Body of pancreas (tissue), 4 donors: Measurements from ENCODE around the gene PPDPF. TPM values are rescaled to one million over a fixed set of nuclear protein-coding genes. Genes with fewer than 3 reads are reported as not detected.

ENCODE experiments used
- ATAC-seq: fragments of 150-250 bp; one replicate; pipeline ENCODE4 v1.9.1; 2016
- DNase-seq, 4 donors: peaks; one replicate each; pipeline ENCODE4 v3.0.0-alpha.2; 2019
- H3K27ac ChIP-seq, 4 donors: fragments of 200-600 bp; sonication (generic); 1 replicate in 3 of 4; 2 replicates in 1 of 4; pipeline versions ENCODE4 v1.5.1 to v1.6.1; 2016 to 2019; ENCODE audit warnings: mild to moderate bottlenecking in 1 of 4, mixed read lengths in 1 of 4, moderate library complexity in 1 of 4
- H3K27me3 ChIP-seq, 2 donors: fragments of 200-600 bp; sonication (generic); one replicate each; pipeline ENCODE4 v1.6.0; 2016; ENCODE audit warnings: mild to moderate bottlenecking in 1 of 2
- H3K36me3 ChIP-seq, 2 donors: fragments of 200-600 bp; sonication (generic); replicated peaks in 1 of 2; 2 replicates each; pipeline ENCODE4 v1.5.1; 2016; ENCODE audit warnings: low read depth in 2 of 2; ENCODE audit not compliant: insufficient read depth in 1 of 2
- H3K4me1 ChIP-seq: fragments of 200-600 bp; sonication (generic); one replicate; pipeline ENCODE4 v1.6.0; 2016
- H3K4me3 ChIP-seq, 2 donors: fragments of 200-600 bp; sonication (generic); 1 replicate in 1 of 2; 2 replicates in 1 of 2; pipeline ENCODE4 v1.5.1; 2016 to 2019
- H3K9me3 ChIP-seq, 3 donors: fragments of 200-600 bp; sonication (generic); 1 replicate in 2 of 3; 2 replicates in 1 of 3; pipeline ENCODE4 v1.5.1; 2016
- CTCF ChIP-seq, 7 experiments: fragments of 450-650 bp in 4 of 7; fragments of 200-600 bp in 3 of 7; sonication (generic) in 3 of 7; IDR thresholded peaks; one replicate each; pipeline ENCODE4 v1.5.1; 2016 to 2019; ENCODE audit warnings: antibody characterized with exemption in 7 of 7
- POLR2A ChIP-seq, 3 donors: fragments of 450-650 bp; IDR thresholded peaks; one replicate each; pipeline ENCODE4 v1.6.1; 2016; ENCODE audit warnings: antibody characterized with exemption in 3 of 3, mild to moderate bottlenecking in 2 of 3
- WGBS, 2 donors: methylation state at CpG; one replicate each; pipeline ENCODE4 v1.1.5; 2017; 5-methylcytosine and 5-hydroxymethylcytosine counted together
- intact Hi-C: fragments of 100-400 bp; cut with DNase I; formaldehyde crosslinking; loops from one replicate; pipeline ENCODE4 v1.15.1; 2023
- total RNA-seq, 2 donors: library from RNA; depleted of rRNA; stranded (reverse); fragments of >200 nt; gene quantifications; one replicate each; pipeline ENCODE4 v1.1.0, GENCODE V29; 2016

PPDPF gene
- total RNA-seq, 2 donors from 2014 or later = 69.9 to 106 TPM

- intact Hi-C loops = loop anchor here (10.0 kb wide), 1 partner anchor 417 kb away; the partner anchor contains the start of gene ZNF512B
- DNase-seq (no peak), ATAC-seq (no peak)
- Histone ChIP-seq H3K27me3 (peaks cover 0 to 4% of the 10 kb centered on the region in 2 donors), H3K9me3 (no peaks in the 10 kb centered on the region), H3K4me1 (no peaks in the 10 kb centered on the region), H3K36me3 (no peaks in the 10 kb centered on the region), H3K27ac (no peak within 1 kb of the TSS), H3K4me3 (no peak within 1 kb of the TSS)
- TF ChIP-seq POLR2A (IDR thresholded peaks at IDR 0.05) (no peak), CTCF (IDR thresholded peaks at IDR 0.05) (no peak)
- WGBS, 2 donors = 46 to 95% methylated on average over 4 to 23 of the region's 35 CpGs
Measured at GRCh38 chr20:63547725-63548480, 27.3 kb downstream of the PPDPF start, which contains the start of gene SRMS. SRMS (minus strand) TSS chr20:63547749; CDS start chr20:63547463, 286 bp downstream.

- 36 to 56% methylated on average over 6 to 11 of the region's 11 CpGs for WGBS, 2 donors
- DNase-seq = no peak
- peaks cover 0 to 4% of the 10 kb centered on the region in 2 donors for H3K27me3 ChIP-seq
Measured at GRCh38 chr20:63548542-63548941, 28.0 kb downstream of the PPDPF start.

GRCh38 chr20:63549019-63549418, 28.5 kb downstream of the PPDPF start:
- Histone ChIP-seq H3K27ac (no peak overlapping the region), H3K4me1 (peaks cover 8% of the 10 kb centered on the region), H3K9me3 (no peaks in the 10 kb centered on the region), H3K27me3 (peaks cover 0 to 4% of the 10 kb centered on the region in 2 donors), H3K4me3 (no peak overlapping the region), H3K36me3 (no peaks in the 10 kb centered on the region)
- ATAC-seq (no peak), DNase-seq (no peak)
- TF ChIP-seq POLR2A (IDR thresholded peaks at IDR 0.05) (no peak), CTCF (IDR thresholded peaks at IDR 0.05) (no peak)
- intact Hi-C loops = loop anchor here (10.0 kb wide), 1 partner anchor 416 kb away; the partner anchor contains the start of gene ZNF512B
- 21 to 80% methylated on average over 1 to 4 of the region's 25 CpGs for WGBS, 2 donors

More at GRCh38 chr20:63548542-63548941, 28.0 kb downstream of the PPDPF start:
- no peaks in the 10 kb centered on the region for H3K36me3 ChIP-seq
- TF ChIP-seq CTCF (IDR thresholded peaks at IDR 0.05) (no peak), POLR2A (IDR thresholded peaks at IDR 0.05) (no peak)
- no peak overlapping the region for H3K27ac ChIP-seq
- H3K4me1 ChIP-seq = peaks cover 3% of the 10 kb centered on the region
- no peak overlapping the region for H3K4me3 ChIP-seq
- ATAC-seq = no peak
- no peaks in the 10 kb centered on the region for H3K9me3 ChIP-seq
- intact Hi-C loops = loop anchor here (10.0 kb wide), 1 partner anchor 416 kb away; the partner anchor contains the start of gene ZNF512B

GRCh38 chr20:63549679-63550282, 29.2 kb downstream of the PPDPF start:
- TF ChIP-seq CTCF (IDR thresholded peaks at IDR 0.05) (no peak), POLR2A (IDR thresholded peaks at IDR 0.05) (no peak)
- DNase-seq (no peak), ATAC-seq (no peak)
- Histone ChIP-seq H3K27me3 (peaks cover 0 to 4% of the 10 kb centered on the region in 2 donors), H3K9me3 (no peaks in the 10 kb centered on the region), H3K36me3 (no peaks in the 10 kb centered on the region), H3K4me1 (peaks cover 11% of the 10 kb centered on the region), H3K4me3 (no peak overlapping the region), H3K27ac (no peak overlapping the region)
- intact Hi-C loops = loop anchor here (10.0 kb wide), 1 partner anchor 415 kb away; the partner anchor contains the start of gene ZNF512B
- 76 to 94% methylated on average over 10 to 18 of the region's 18 CpGs for WGBS, 2 donors
